Epithelial cell of proximal tubule (primary cell): ENCODE results near the gene CACNB3. TPM values are rescaled to one million over a fixed set of nuclear protein-coding genes. Genes with fewer than 3 reads are reported as not detected.

Experiments used
- DNase-seq: peaks from one replicate; pipeline ENCODE4 v3.0.0-alpha.2; 2011; ENCODE audit warnings: low read depth
- H3K4me3 ChIP-seq: 2 replicates; pipeline ENCODE4 v1.5.1; 2011; ENCODE audit warnings: low read depth, mild to moderate bottlenecking, low read length
- CTCF ChIP-seq: conservative IDR thresholded peaks from 2 replicates; pipeline ENCODE4 v1.5.1; 2012; ENCODE audit warnings: low read depth, mild to moderate bottlenecking, low read length
- total RNA-seq: library from RNA; depleted of rRNA; stranded (reverse); fragments of >200 nt; gene quantifications from 2 replicates; pipeline ENCODE4 v1.2.3, GENCODE V29; 2015

CACNB3 gene
- total RNA-seq, 1 donor from 2014 or later = 19.6 TPM

DNA sequence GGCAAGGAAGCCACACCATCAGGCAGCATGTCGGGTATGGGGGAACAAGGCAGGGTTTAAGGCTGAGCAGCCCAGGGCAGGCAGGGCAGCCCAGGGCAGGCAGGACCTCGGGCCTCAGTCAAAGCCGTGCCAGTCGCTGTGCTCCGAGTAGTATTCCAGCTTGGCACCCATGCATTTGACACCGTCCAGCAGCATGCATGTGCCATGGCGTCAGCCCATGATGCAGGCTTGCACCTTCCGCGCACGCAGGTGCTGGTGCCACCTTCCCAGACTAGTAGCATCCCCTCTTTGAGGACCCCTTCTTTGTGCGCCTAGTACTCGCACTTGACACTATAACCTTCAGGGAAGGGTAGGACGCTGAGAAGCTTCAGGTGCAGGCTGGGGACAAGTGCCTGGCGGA, 17.8 kb upstream of the CACNB3 start:
- no peak overlapping the region for H3K4me3 ChIP-seq
- no peak for DNase-seq
- TF ChIP-seq CTCF = no peak

DNA sequence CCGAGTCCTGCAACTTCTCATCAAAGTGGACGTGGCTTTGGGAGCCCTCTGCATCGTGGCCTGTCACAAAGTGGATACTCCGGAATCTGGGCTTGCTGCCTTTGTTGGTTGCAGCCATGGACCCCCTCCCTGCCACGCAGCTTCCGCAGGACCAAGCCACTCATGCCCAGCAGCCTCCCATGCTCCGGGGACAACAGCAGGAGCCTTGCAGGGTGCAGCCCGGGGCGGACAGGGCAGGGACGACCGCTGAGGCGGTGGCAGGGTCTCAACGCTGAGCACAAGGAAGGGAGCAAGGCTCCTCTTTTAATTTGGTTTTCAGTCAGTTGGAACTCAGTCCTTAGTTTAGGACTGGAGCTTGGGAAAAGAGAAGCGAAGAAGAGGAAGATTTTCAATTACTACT, 17.3 kb upstream of the CACNB3 start:
- no peak overlapping the region for H3K4me3 ChIP-seq
- no peak for TF ChIP-seq CTCF
- DNase-seq = no peak

DNA sequence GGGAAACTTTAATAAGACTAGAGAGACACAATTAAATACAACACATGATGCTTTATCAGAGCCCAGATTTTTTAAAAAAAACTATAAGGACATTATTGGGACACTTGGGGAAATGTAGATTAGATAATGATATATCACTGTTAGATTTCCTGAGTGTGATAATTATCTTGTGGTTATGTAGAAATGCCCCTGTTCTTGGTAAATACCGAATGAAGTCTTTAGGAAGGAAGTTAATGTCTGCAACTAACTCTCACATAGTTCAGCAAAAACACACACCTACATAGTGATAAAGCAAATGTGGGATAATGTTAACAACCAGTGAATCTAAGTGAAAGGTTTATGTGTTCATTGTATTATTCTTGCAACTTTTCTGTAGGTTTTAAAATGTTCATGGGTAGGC, 14.6 kb upstream of the CACNB3 start:
- TF ChIP-seq CTCF = no peak
- DNase-seq = no peak
- H3K4me3 ChIP-seq = no peak overlapping the region

DNA sequence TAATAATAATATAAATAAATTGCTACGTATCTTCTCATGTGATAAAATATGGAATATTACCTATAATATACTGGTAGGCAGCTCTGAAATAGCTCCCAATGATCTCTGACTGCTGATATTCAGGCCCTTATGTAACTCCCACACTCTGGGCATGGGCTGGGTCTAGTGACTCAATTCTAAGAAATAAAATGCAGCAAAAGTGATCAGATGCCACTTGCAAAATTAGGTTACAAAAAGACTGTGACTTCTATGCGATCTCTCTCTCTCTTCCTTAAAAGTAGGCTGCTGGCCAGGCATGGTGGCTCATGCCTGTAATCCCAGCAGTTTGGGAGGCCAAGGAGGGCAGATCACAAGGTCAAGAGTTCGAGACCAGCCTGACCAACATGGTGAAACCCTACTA, 10.3 kb upstream of the CACNB3 start:
- no peak overlapping the region for H3K4me3 ChIP-seq
- no peak for TF ChIP-seq CTCF
- DNase-seq = no peak

- no peak overlapping the region for H3K4me3 ChIP-seq
- no peak for TF ChIP-seq CTCF
- no peak for DNase-seq
Observed at GRCh38 chr12:48810903-48811431, 7.3 kb upstream of the CACNB3 start.

DNA sequence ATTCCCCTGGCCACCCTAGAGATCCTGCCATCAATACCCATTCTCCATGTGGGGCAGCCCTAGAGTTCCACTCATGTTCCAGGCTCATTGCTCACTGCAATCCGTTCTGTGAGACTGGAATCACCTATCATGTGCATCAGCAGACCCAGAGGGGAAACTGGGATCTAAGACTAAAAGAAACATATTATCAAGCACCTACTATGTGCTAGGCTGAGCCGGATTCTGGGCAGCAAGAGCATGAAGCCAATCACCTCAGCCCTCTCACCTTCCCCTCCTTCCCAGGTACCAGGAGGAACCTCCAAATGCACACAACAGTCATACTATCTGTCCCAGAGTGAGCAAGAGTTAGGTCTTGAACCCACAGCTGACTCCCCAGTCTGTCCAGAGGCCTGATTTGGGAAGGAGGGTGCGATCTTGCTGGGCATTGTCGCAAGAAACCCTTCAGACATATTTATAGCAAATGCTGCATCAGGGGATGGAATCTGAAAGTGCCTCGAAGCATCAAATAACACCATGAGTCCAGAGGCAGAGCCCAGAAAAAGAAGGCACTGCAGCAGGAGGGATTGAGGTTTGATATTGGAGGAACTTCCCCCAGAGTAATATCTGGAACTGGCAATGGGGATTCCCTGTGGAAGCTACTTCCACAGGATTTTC, 6.7 kb upstream of the CACNB3 start:
- H3K4me3 ChIP-seq = no peak overlapping the region
- TF ChIP-seq CTCF = no peak
- DNase-seq = no peak

GRCh38 chr12:48812389-48812788, 5.9 kb upstream of the CACNB3 start:
- TF ChIP-seq CTCF = no peak
- H3K4me3 ChIP-seq = no peak overlapping the region
- DNase-seq = no peak
